GM21515 (cell line): ENCODE measurements around the gene SEC22A.

ENCODE experiments used
- ATAC-seq: cut with Tn5 transposase; IDR thresholded peaks from one replicate; pipeline ENCODE4 v1.9.1; 2021; ENCODE audit not compliant: unreplicated experiment

Gene SEC22A

GRCh38 chr3:123301331-123302184 lies 99.8 kb downstream of the SEC22A start:
- ATAC-seq, result no peak

- ATAC-seq, result no peak
Measured at GRCh38 chr3:123302961-123303360, 101.2 kb downstream of the SEC22A start.

- ATAC-seq, result no peak
Measured at GRCh38 chr3:123303976-123304560, 102.3 kb downstream of the SEC22A start.

- no peak for ATAC-seq
Measured at GRCh38 chr3:123305192-123305591, 103.4 kb downstream of the SEC22A start.

GRCh38 chr3:123307064-123307463 lies 105.3 kb downstream of the SEC22A start:
- ATAC-seq, result no peak

- no peak for ATAC-seq
Measured at GRCh38 chr3:123310186-123310585, 108.4 kb downstream of the SEC22A start.

GRCh38 chr3:123310741-123311140 lies 109.0 kb downstream of the SEC22A start:
- ATAC-seq, result no peak

GRCh38 chr3:123311201-123311600 lies 109.5 kb downstream of the SEC22A start:
- ATAC-seq, result no peak

GRCh38 chr3:123312331-123313265 lies 110.9 kb downstream of the SEC22A start:
- ATAC-seq, result no peak

- ATAC-seq, result no peak
Measured at GRCh38 chr3:123313889-123314288, 112.1 kb downstream of the SEC22A start.

- no peak for ATAC-seq
Measured at GRCh38 chr3:123314359-123315270, 112.9 kb downstream of the SEC22A start.

- no peak for ATAC-seq
Measured at GRCh38 chr3:123315271-123315595, 113.5 kb downstream of the SEC22A start.

- no peak for ATAC-seq
Measured at GRCh38 chr3:123317716-123318115, 116.0 kb downstream of the SEC22A start.

GRCh38 chr3:123318374-123318773 lies 116.6 kb downstream of the SEC22A start:
- ATAC-seq, result no peak

GRCh38 chr3:123319760-123320159 lies 118.0 kb downstream of the SEC22A start:
- no peak for ATAC-seq

GRCh38 chr3:123320221-123320620 lies 118.5 kb downstream of the SEC22A start:
- no peak for ATAC-seq

- no peak for ATAC-seq
Measured at GRCh38 chr3:123321806-123322205, 120.1 kb downstream of the SEC22A start.

- ATAC-seq, result no peak
Measured at GRCh38 chr3:123322866-123323265, 121.1 kb downstream of the SEC22A start.
